HL-60/S4 treated with retinoic acid at 250 ng/mL for 4 days and 3 days (cell line): ENCODE measurements around the gene RGPD3.
"Not testable (repeated sequence)": the region's sequence is repeated elsewhere in the genome, so short reads cannot be mapped to it uniquely, and the experiment has no call there.

Source experiments
- in situ Hi-C: fragments of 300-500 bp; cut with MboI; formaldehyde crosslinking; loops from 2 replicates; pipeline ENCODE4 v1.7.0; 2022; ENCODE audit warnings: low sequenced_read_pairs

RGPD3 gene

GRCh38 chr2:106468107-106468506 lies at the start of gene RGPD3:
Gene RGPD3, minus strand, starts transcription at chr2:106468413. Its CDS starts 125 bp downstream, at chr2:106468288.
- in situ Hi-C loops, result not testable (repeated sequence)

- in situ Hi-C loops, result no loop called here
Observed at GRCh38 chr2:106517329-106517728, 49.1 kb upstream of the RGPD3 start.

GRCh38 chr2:106516864-106517263 lies 48.7 kb upstream of the RGPD3 start:
- in situ Hi-C loops, result no loop called here

GRCh38 chr2:106516436-106516835 lies 48.2 kb upstream of the RGPD3 start:
- in situ Hi-C loops, result no loop called here

GRCh38 chr2:106514827-106515226 lies 46.6 kb upstream of the RGPD3 start:
- in situ Hi-C loops, result not testable (repeated sequence)

GRCh38 chr2:106513391-106513790 lies 45.2 kb upstream of the RGPD3 start:
- in situ Hi-C loops, result not testable (repeated sequence)

- in situ Hi-C loops, result not testable (repeated sequence)
Observed at GRCh38 chr2:106511934-106512333, 43.7 kb upstream of the RGPD3 start.

GRCh38 chr2:106511476-106511901 lies 43.3 kb upstream of the RGPD3 start:
- in situ Hi-C loops, result not testable (repeated sequence)

- in situ Hi-C loops, result not testable (repeated sequence)
Observed at GRCh38 chr2:106510791-106511190, 42.6 kb upstream of the RGPD3 start.

- in situ Hi-C loops, result not testable (repeated sequence)
Observed at GRCh38 chr2:106509374-106509770, 41.2 kb upstream of the RGPD3 start.

- in situ Hi-C loops, result not testable (repeated sequence)
Observed at GRCh38 chr2:106508660-106509373, 40.6 kb upstream of the RGPD3 start.

- in situ Hi-C loops, result not testable (repeated sequence)
Observed at GRCh38 chr2:106506002-106506687, 37.9 kb upstream of the RGPD3 start.

- in situ Hi-C loops, result not testable (repeated sequence)
Observed at GRCh38 chr2:106504787-106505186, 36.6 kb upstream of the RGPD3 start.

GRCh38 chr2:106504192-106504591 lies 36.0 kb upstream of the RGPD3 start:
- in situ Hi-C loops, result not testable (repeated sequence)

GRCh38 chr2:106502351-106502750 lies 34.1 kb upstream of the RGPD3 start:
- in situ Hi-C loops, result not testable (repeated sequence)

- in situ Hi-C loops, result not testable (repeated sequence)
Observed at GRCh38 chr2:106500350-106500749, 32.1 kb upstream of the RGPD3 start.

GRCh38 chr2:106498549-106498948 lies 30.3 kb upstream of the RGPD3 start:
- in situ Hi-C loops, result not testable (repeated sequence)

GRCh38 chr2:106492913-106493312 lies 24.7 kb upstream of the RGPD3 start:
- in situ Hi-C loops, result not testable (repeated sequence)

GRCh38 chr2:106492399-106492798 lies 24.2 kb upstream of the RGPD3 start:
- in situ Hi-C loops, result not testable (repeated sequence)

- in situ Hi-C loops, result not testable (repeated sequence)
Observed at GRCh38 chr2:106489701-106490100, 21.5 kb upstream of the RGPD3 start.

GRCh38 chr2:106487386-106488191 lies 19.4 kb upstream of the RGPD3 start:
- in situ Hi-C loops, result not testable (repeated sequence)
